H1 (cell line): ENCODE data around the gene CPLANE2. TPM values are rescaled to one million over a fixed set of nuclear protein-coding genes. Genes with fewer than 3 reads are reported as not detected.

Source experiments
- CTCF ChIA-PET: fragments of 300-600 bp; sonication (Branson Sonifier 250); formaldehyde crosslinking; loops from one replicate; lab custom pipeline; 2021; ENCODE audit not compliant: partially characterized antibody; lab: Charles Lee
- POLR2A ChIA-PET: fragments of 300-600 bp; sonication (Branson Sonifier 250); formaldehyde crosslinking; loops from one replicate; lab custom pipeline; 2021; ENCODE audit warnings: inconsistent platforms; ENCODE audit not compliant: partially characterized antibody; lab: Charles Lee
- DNase-seq, 2 experiments: peaks; one replicate each; pipeline versions ENCODE4 v3.0.0 to v3.0.0-alpha.2; 2010 to 2022; ENCODE audit warnings: low spot score in 2 of 2, low read depth in 1 of 2, mixed read lengths in 1 of 2
- FAIRE-seq: peaks from 2 replicates; lab custom pipeline; 2011; peaks lifted over from hg19 to GRCh38; lab: Jason Lieb, UNC
- H2AFZ ChIP-seq: 2 replicates; pipeline ENCODE4 v1.8.1; 2012; ENCODE audit warnings: low read length, inconsistent platforms
- H2AK5ac ChIP-seq: 2 replicates; pipeline ENCODE4 v1.6.1; 2013; ENCODE audit warnings: low read depth, low read length
- H2BK120ac ChIP-seq: replicated peaks from 2 replicates; pipeline ENCODE3; 2013; ENCODE audit warnings: low read depth, low read length, inconsistent platforms
- H2BK12ac ChIP-seq: 2 replicates; pipeline ENCODE4 v1.6.1; 2013; ENCODE audit warnings: low read depth, low read length
- H2BK15ac ChIP-seq: 2 replicates; pipeline ENCODE4 v1.6.1; 2013; ENCODE audit warnings: low read length
- H2BK20ac ChIP-seq: 2 replicates; pipeline ENCODE4 v1.6.1; 2013; ENCODE audit warnings: low read length
- H2BK5ac ChIP-seq: 2 replicates; pipeline ENCODE4 v1.6.1; 2013; ENCODE audit warnings: low read depth, low read length
- H3K14ac ChIP-seq: 2 replicates; pipeline ENCODE4 v1.6.1; 2013; ENCODE audit warnings: inconsistent platforms; ENCODE audit not compliant: insufficient read length
- H3K18ac ChIP-seq: 2 replicates; pipeline ENCODE4 v1.6.1; 2013; ENCODE audit warnings: low read length; ENCODE audit errors: extremely low read depth
- H3K23ac ChIP-seq: 2 replicates; pipeline ENCODE4 v1.6.1; 2013; ENCODE audit warnings: inconsistent platforms; ENCODE audit not compliant: insufficient read length
- H3K23me2 ChIP-seq: 2 replicates; pipeline ENCODE4 v1.6.1; 2013; ENCODE audit warnings: low read depth, low read length
- H3K27ac ChIP-seq: 2 replicates; pipeline ENCODE4 v1.6.1; 2011; ENCODE audit warnings: low read depth, low read length, inconsistent platforms
- H3K27me3 ChIP-seq, 4 experiments: replicated peaks in 1 of 4; 1 replicate in 1 of 4; 2 replicates in 3 of 4; pipeline versions ENCODE4 v1.6.1 to v1.8.1; 2011 to 2013; ENCODE audit warnings: low read length in 3 of 4, mild to moderate bottlenecking in 3 of 4, inconsistent platforms in 2 of 4, mixed read lengths in 2 of 4, moderate library complexity in 1 of 4; ENCODE audit not compliant: control insufficient read depth in 3 of 4, insufficient read depth in 3 of 4; ENCODE audit errors: extremely low read depth in 1 of 4
- H3K36me3 ChIP-seq, 4 experiments: 2 replicates each; pipeline versions ENCODE4 v1.6.1 to v1.8.1; 2011 to 2013; ENCODE audit warnings: mild to moderate bottlenecking in 4 of 4, low read length in 3 of 4, moderate library complexity in 2 of 4, control low read depth in 1 of 4, inconsistent platforms in 1 of 4; ENCODE audit not compliant: insufficient read depth in 4 of 4, control insufficient read depth in 2 of 4
- H3K4ac ChIP-seq: replicated peaks from 2 replicates; pipeline ENCODE3; 2013; ENCODE audit warnings: low read length, low read depth, mixed read lengths, inconsistent platforms; ENCODE audit not compliant: insufficient read length
- H3K4me1 ChIP-seq, 4 experiments: replicated peaks in 1 of 4; 1 replicate in 1 of 4; 2 replicates in 3 of 4; pipeline versions ENCODE4 v1.6.1 to v1.8.1; 2011 to 2013; ENCODE audit warnings: low read length in 3 of 4, inconsistent platforms in 2 of 4, mixed read lengths in 1 of 4; ENCODE audit not compliant: insufficient read depth in 4 of 4, control insufficient read depth in 3 of 4
- H3K4me2 ChIP-seq, 2 experiments: 2 replicates each; pipeline versions ENCODE4 v1.6.1 to v1.8.1; 2011 to 2013; ENCODE audit warnings: low read depth in 2 of 2, low read length in 2 of 2, control low read depth in 1 of 2, inconsistent platforms in 1 of 2, mild to moderate bottlenecking in 1 of 2; ENCODE audit not compliant: insufficient read depth in 1 of 2
- H3K4me3 ChIP-seq, 4 experiments: fragments of 200-600, 300-600 bp in 1 of 4; sonication (generic), shearing (Covaris generic), sonication (Bioruptor Twin) in 1 of 4; 2 replicates each; pipeline versions ENCODE4 v1.5.1 to v1.8.1; 2011 to 2016; ENCODE audit warnings: low read length in 4 of 4, low read depth in 3 of 4, control low read depth in 2 of 4, inconsistent platforms in 2 of 4, mild to moderate bottlenecking in 2 of 4, mixed read lengths in 1 of 4, moderate library complexity in 1 of 4; ENCODE audit not compliant: insufficient read depth in 2 of 4; ENCODE audit errors: extremely low read depth in 1 of 4
- H3K56ac ChIP-seq: replicated peaks from 2 replicates; pipeline ENCODE3; 2013; ENCODE audit warnings: low read depth, mild to moderate bottlenecking, mixed read lengths, low read length, inconsistent platforms; ENCODE audit not compliant: insufficient read length
- H3K79me1 ChIP-seq: 2 replicates; pipeline ENCODE4 v1.6.1; 2013; ENCODE audit warnings: low read depth, low read length, control low read depth
- H3K79me2 ChIP-seq, 2 experiments: 2 replicates each; pipeline versions ENCODE4 v1.6.1 to v1.8.1; 2012 to 2013; ENCODE audit warnings: low read length in 2 of 2, mild to moderate bottlenecking in 2 of 2, inconsistent platforms in 1 of 2; ENCODE audit not compliant: insufficient read depth in 2 of 2, control insufficient read depth in 1 of 2
- H3K9ac ChIP-seq, 4 experiments: replicated peaks in 1 of 4; 1 replicate in 1 of 4; 2 replicates in 3 of 4; pipeline versions ENCODE4 v1.6.1 to v1.8.1; 2011 to 2013; ENCODE audit warnings: low read depth in 3 of 4, low read length in 3 of 4, control low read depth in 2 of 4, mild to moderate bottlenecking in 2 of 4, moderate library complexity in 2 of 4, inconsistent platforms in 1 of 4; ENCODE audit errors: extremely low read depth in 1 of 4
- H3K9me3 ChIP-seq, 2 experiments: 2 replicates each; pipeline versions ENCODE4 v1.6.1 to v1.8.1; 2012 to 2013; ENCODE audit warnings: mild to moderate bottlenecking in 2 of 2, moderate library complexity in 2 of 2, control low read depth in 1 of 2, inconsistent platforms in 1 of 2, low read depth in 1 of 2, low read length in 1 of 2, mixed read lengths in 1 of 2; ENCODE audit not compliant: insufficient read depth in 2 of 2
- H4K20me1 ChIP-seq, 2 experiments: replicated peaks in 1 of 2; 2 replicates each; pipeline versions ENCODE3 to v1.8.1; 2011 to 2013; ENCODE audit warnings: inconsistent platforms in 2 of 2, low read length in 2 of 2, mild to moderate bottlenecking in 1 of 2; ENCODE audit not compliant: insufficient read depth in 2 of 2, control insufficient read depth in 1 of 2
- H4K5ac ChIP-seq: 2 replicates; pipeline ENCODE4 v1.6.1; 2013; ENCODE audit warnings: low read length, low read depth, mixed read lengths, inconsistent platforms; ENCODE audit not compliant: insufficient read length
- H4K8ac ChIP-seq: 2 replicates; pipeline ENCODE4 v1.8.0; 2013; ENCODE audit warnings: mild to moderate bottlenecking, moderate library complexity, low read length, inconsistent platforms; ENCODE audit not compliant: insufficient read depth; ENCODE audit errors: extremely low read depth
- H4K91ac ChIP-seq: replicated peaks from 2 replicates; pipeline ENCODE3; 2013; ENCODE audit warnings: low read length, mixed read lengths, inconsistent platforms; ENCODE audit not compliant: insufficient read length
- BACH1 ChIP-seq: IDR thresholded peaks from 2 replicates; pipeline ENCODE4 v1.6.1; 2012; ENCODE audit warnings: low read length, improper control_type of control experiment
- BRCA1 ChIP-seq: IDR thresholded peaks from 2 replicates; pipeline ENCODE4 v1.6.1; 2012; ENCODE audit warnings: low read depth, low read length, improper control_type of control experiment
- CBX8 ChIP-seq: fragments of 300-800, 300-1000 bp; sonication (generic); IDR thresholded peaks from 2 replicates; pipeline ENCODE4 v1.7.1; 2016; ENCODE audit warnings: low read depth, low read length, borderline replicate concordance
- EP300 ChIP-seq, 2 experiments: IDR thresholded peaks; 1 replicate in 1 of 2; 2 replicates in 1 of 2; pipeline ENCODE4 v1.6.1; 2011 to 2012; ENCODE audit warnings: low read depth in 2 of 2, low read length in 2 of 2, mild to moderate bottlenecking in 2 of 2, borderline replicate concordance in 1 of 2, inconsistent platforms in 1 of 2, moderate library complexity in 1 of 2
- TBP ChIP-seq: IDR thresholded peaks from 2 replicates; pipeline ENCODE4 v1.6.1; 2011; ENCODE audit warnings: low read depth, low read length, improper control_type of control experiment
- ZNF274 ChIP-seq: IDR thresholded peaks from 2 replicates; pipeline ENCODE4 v1.7.0; 2012; ENCODE audit warnings: low read length, borderline replicate concordance; ENCODE audit errors: extremely low read depth
- WGBS, 2 experiments: shearing (Covaris generic) in 1 of 2; methylation state at CpG; one replicate each; pipeline versions ENCODE4 v1.1.6 to v1.1.7; 2013 to 2015; ENCODE audit warnings: low lambda C conversion rate in 2 of 2, mixed read lengths in 2 of 2, inconsistent platforms in 1 of 2, low coverage in 1 of 2, missing lambda C conversion rate in 1 of 2; ENCODE audit not compliant: insufficient replicate concordance in 2 of 2, insufficient coverage in 1 of 2, insufficient read length in 1 of 2; ENCODE audit errors: extremely low coverage in 1 of 2, missing lambda C conversion rate in 1 of 2; 5-methylcytosine and 5-hydroxymethylcytosine counted together
- polyA plus RNA-seq, 7 experiments: library from polyadenylated mRNA; depleted of rRNA in 3 of 7; stranded (reverse) in 5 of 7; unstranded in 2 of 7; fragments of >200 nt in 5 of 7; fragments of 200-250 nt in 2 of 7; gene quantifications; 1 replicate in 5 of 7; 2 replicates in 1 of 7; 4 replicates in 1 of 7; pipeline versions ENCODE4 v1.2.1 to v1.2.3, GENCODE V29; 2011 to 2013; ENCODE audit warnings: missing spikeins in 2 of 7, mixed read lengths in 2 of 7
- total RNA-seq: library from RNA; stranded (reverse); fragmentation: NEBNext Ultra II Directional; extraction: Animal tissue kit (Norgen Biotek cat#: 25700); gene quantifications from 2 replicates; pipeline ENCODE4 v1.2.1, GENCODE V29; 2021

CPLANE2 gene
- total and polyA plus RNA-seq, 2 of the 8 experiments (the other 6 are each of a cell fraction or from before 2014, with no cell fraction given), result 2.3 to 2.5 TPM

DNA sequence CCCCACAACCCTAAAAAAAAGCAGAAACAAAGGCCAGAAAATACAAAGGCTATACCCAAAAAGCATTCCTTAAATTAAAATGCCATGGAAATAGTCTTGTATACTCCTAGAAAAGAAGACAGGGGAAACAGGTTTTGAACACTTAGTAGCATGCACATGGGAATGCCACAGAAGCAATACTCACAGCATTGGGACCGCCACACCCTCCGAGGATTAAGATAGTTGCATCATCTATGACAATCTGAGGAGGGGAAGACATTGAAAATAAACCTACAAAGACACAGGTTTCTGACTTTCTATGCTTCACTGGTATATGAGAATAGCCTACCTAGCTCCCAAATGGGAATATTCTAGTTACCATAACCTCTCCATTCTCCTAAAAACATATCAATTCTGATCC, 15.9 kb upstream of the CPLANE2 start:
- H3K79me2 ChIP-seq, result no peaks in the 10 kb centered on the region
- H3K18ac ChIP-seq, result no peak overlapping the region
- POLR2A ChIA-PET, result no interaction called here
- peaks cover 2 to 18% (median 16%) of the 10 kb centered on the region in 4 experiments; a peak in 6 of 8 replicates for H3K36me3 ChIP-seq
- no peak overlapping the region for H4K8ac ChIP-seq
- H2BK5ac ChIP-seq, result no peak overlapping the region
- no peak overlapping the region for H3K56ac ChIP-seq
- no peak overlapping the region for H3K4me2 ChIP-seq
- H3K4me1 ChIP-seq, result no peaks in the 10 kb centered on the region
- no peak overlapping the region for H3K9ac ChIP-seq
- H3K4ac ChIP-seq, result no peak overlapping the region
- H3K23ac ChIP-seq, result no peak overlapping the region
- WGBS, 2 experiments, result 93% methylated on average over 2 of the region's 2 CpGs; no CpG with 5 or more reads in 1 of the 2 experiments
- H3K27ac ChIP-seq, result no peak overlapping the region
- H3K14ac ChIP-seq, result no peak overlapping the region
- CTCF ChIA-PET, result interaction anchor here (2.0 kb wide), 1 partner anchor 8 kb away, joined by 6 read pairs; no protein-coding TSS in a partner anchor
- H3K4me3 ChIP-seq, result no peak overlapping the region
- no peak overlapping the region for H2AK5ac ChIP-seq
- H2BK15ac ChIP-seq, result no peak overlapping the region
- TF ChIP-seq ZNF274, result no peak
- TF ChIP-seq EP300 (IDR thresholded peaks at IDR 0.05; ENCODE audit: borderline replicate concordance in 1 of 2, low read depth in 2 of 2, low read length in 2 of 2), result no peak
- no peak for TF ChIP-seq TBP
- no peak for TF ChIP-seq BRCA1
- TF ChIP-seq CBX8, result no peak
- no peak for TF ChIP-seq BACH1
- TF ChIP-seq, all 59 proteins: peak for 0
- Histone ChIP-seq H2BK20ac (no peak overlapping the region), H3K79me1 (no peaks in the 10 kb centered on the region), H2AFZ (no peak overlapping the region), H2BK120ac (no peak overlapping the region), H4K91ac (no peak overlapping the region), H3K27me3 (no peaks in the 10 kb centered on the region), H4K20me1 (peaks cover 0 to 1% of the 10 kb centered on the region in 2 experiments), H2BK12ac (no peak overlapping the region), H3K23me2 (no peaks in the 10 kb centered on the region), H3K9me3 (no peaks in the 10 kb centered on the region), H4K5ac (no peak overlapping the region)
- DNase-seq, result no peak
- FAIRE-seq, result no peak
